Stimulated activated CD4-positive, alpha-beta T cell treated with anti-CD3 and anti-CD28 coated beads, TNF-alpha, amount 100 ng/mL, for 1 hour (primary cell): ENCODE results near the gene GRIK2.

Source experiments
- DNase-seq, 3 donors: peaks; one replicate each; pipeline ENCODE4 v3.0.0-alpha.2; 2020; ENCODE audit warnings: low read depth in 3 of 3, low spot score in 1 of 3

The GRIK2 gene

DNA sequence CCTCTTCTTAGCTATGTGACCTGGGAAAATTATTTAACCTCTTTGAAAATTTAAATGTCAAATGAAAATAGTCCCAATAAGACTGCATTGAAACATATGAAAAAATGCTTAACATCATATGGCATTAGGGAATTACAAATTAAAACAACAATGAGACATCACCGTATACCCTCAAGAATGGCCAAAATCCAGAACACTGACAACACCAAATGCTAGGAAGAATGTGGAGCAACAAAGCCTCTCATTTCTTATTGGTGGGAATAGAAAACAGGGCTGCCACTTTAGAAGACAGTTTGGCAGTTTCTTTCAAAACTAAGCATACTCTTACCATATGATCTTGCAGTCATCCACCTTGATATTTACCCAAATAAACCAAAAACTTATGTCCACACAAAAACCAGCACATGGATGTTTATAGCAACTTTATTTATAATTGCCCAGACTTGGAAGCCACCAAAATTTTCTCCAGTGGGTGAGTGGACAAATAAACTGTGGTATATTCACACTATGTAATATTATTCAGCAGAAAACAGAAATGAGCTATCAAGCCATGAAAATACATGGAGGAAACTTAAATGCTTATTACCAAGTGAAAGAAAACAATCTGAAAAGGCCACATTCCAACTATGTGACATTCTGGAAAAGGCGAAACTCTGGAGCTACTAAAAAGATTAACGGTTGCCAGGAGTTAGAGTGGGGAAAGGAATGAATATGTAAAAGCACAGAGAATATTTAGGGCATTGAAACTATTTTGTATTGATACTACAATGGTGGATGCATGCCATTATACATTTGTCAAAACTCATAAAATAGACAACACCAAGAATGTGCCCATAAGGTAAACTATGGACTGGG is 459.9 kb downstream of the GRIK2 start:
- no peak for DNase-seq

DNA sequence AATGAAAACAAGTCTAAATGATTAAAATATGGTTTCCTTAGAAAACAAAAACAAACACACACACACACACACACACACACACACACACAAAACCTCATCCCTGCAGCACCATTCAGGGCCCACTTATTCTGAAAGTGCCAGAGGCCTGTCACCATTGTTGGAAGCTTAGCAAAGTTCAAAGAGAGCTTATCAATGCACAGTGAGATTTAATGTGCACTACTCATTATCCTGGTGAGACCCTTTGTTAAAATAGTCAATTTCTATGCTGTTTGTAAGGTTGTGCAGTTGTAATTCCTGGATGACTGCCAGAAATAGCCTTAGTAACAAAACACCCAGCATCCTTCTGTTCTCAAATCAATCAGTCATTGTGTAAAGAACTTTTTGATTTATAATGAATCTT is 482.9 kb downstream of the GRIK2 start:
- DNase-seq, result no peak

- DNase-seq, result no peak
Observed at GRCh38 chr6:101878554-101879276, 485.2 kb downstream of the GRIK2 start.

DNA sequence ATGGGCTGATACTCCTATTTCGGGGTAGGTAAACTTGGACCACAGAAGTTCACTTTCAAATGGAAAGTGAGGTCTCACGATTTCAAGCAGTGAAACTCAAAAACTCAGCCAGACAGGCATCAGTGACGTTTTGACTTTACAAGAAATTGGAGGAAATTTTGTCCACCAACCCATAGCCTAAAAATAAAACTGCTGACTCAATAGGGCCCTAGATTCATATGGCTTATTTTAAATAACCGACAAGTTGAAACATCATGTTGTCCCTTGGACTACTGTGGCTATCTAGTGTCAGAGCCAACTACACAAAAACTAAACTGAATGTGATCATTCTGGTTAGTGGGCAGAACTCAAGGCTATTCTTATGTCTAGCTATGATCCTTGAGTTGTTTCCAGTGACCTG is 486.3 kb downstream of the GRIK2 start:
- DNase-seq, result no peak

DNA sequence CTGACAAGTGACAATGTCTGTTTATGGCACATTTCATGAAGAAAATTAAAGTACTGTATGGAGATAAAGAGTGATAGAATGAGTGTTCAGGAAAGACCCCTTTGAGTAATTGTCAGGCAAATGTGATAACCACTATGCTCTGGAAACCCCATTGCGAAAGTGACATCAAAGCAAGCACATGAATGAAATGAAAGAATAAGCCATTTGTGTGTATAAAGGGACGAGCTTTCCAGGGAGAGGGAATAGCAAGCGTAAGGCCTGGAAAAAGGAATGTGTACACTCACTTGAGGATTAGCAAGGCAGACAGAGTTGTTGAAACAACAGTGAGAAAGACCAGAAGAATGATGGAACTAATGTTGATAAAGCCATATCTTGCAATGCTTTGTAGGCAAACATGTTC is 490.0 kb downstream of the GRIK2 start:
- DNase-seq, result no peak

DNA sequence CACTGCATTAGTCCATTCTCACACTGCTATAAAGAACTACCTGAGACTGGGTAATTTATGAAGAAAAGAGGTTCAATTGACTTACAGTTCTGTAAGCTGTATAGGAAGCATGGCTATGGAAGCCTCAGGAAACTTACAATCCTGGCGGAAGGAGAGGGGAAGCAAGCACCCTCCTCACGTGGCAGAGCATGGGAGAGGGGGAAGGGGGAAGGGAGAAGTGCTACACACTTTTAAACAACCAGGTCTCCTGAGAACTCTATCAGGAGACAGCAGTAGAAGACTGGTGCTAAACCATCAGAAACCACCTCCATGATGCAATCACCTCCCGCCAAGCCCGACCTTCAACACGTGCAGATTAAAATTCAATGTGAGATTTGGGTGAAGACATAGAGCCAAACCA is 494.0 kb downstream of the GRIK2 start:
- no peak for DNase-seq

DNA sequence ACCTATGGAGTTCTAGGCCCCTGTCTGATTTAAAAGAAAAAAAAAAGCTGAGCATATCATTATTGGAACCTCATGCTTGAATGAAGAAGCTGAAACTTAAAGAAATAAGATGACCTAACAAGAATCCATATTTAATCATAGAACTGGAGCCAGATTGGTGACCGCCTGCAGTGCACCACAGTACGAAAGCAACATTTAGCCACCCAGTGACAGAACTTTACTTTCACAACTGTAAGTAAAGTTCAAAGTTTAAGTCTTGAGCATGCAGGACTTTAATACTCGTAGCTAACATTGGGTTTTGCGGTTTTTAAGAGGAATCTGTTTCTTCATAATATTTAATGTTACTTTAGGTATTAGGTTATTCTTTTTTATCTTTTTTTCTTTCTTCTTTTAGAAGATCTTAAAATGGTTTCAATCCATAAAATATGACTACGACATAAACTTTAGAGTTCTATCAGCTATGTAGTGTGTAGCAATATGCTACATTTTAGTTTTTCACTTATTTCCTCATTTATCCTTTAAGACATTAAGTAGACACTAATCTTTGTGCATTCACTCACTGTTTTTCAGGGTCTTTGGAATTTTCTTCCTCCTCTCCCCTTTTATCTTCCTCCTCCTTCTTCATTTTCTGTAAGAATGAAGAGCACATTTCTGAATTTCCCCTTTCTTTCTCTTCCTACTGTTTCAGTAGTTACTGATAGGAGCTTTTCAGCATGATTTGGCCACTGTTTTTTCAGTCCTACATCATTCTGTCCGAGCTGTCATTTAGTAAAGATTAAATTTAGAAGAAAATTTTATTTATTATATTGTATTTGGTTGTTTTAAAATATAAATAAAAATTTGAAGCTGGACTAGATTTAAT is 514.1 kb downstream of the GRIK2 start:
- DNase-seq, result no peak

DNA sequence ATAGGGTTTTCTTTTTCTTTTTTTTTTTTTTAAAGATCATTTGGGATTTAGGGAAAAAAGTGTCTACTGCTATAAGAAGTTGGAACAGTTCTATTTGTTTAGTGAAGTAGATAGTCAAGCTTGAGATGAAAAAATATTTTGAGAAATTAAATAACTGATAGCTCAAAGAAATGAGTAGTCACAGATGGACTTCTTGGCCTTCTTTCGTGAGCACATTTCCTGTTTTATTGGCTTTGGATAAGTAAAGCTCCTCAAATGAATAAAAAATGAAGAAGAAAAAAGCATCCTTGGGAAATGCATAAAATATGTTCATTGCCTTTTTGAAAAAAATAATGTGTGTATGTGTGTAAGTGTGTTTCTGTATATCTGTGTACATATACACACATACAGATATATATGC is 515.9 kb downstream of the GRIK2 start:
- DNase-seq, result no peak

- DNase-seq, result no peak
Observed at GRCh38 chr6:101912311-101912710, 518.8 kb downstream of the GRIK2 start.

- no peak for DNase-seq
Observed at GRCh38 chr6:101918471-101918870, 525.0 kb downstream of the GRIK2 start.

GRCh38 chr6:101921829-101922450 is 528.4 kb downstream of the GRIK2 start:
- DNase-seq, result no peak

GRCh38 chr6:101926149-101926925 is 532.8 kb downstream of the GRIK2 start:
- no peak for DNase-seq

- no peak for DNase-seq
Observed at GRCh38 chr6:101931766-101932165, 538.3 kb downstream of the GRIK2 start.

- DNase-seq, result no peak
Observed at GRCh38 chr6:101932704-101933103, 539.2 kb downstream of the GRIK2 start.

DNA sequence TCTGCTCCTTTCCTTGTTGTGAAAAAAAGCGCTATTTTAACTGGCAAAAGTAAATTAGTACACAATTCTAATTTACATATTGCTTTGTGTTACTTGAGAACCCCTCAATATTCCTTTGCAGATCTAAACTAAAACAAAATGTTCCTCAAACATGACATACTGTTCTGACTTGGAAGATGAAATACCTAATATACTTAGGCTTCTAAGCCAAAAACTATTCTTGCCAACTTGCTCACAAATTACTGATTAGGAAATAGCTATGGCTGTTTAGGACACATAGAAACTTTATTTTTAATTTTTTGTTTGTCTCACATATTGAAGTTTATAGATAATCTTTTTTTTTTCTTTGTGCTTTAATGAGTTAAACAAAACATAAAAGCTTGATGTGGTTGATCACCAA is 542.2 kb downstream of the GRIK2 start:
- no peak for DNase-seq

DNA sequence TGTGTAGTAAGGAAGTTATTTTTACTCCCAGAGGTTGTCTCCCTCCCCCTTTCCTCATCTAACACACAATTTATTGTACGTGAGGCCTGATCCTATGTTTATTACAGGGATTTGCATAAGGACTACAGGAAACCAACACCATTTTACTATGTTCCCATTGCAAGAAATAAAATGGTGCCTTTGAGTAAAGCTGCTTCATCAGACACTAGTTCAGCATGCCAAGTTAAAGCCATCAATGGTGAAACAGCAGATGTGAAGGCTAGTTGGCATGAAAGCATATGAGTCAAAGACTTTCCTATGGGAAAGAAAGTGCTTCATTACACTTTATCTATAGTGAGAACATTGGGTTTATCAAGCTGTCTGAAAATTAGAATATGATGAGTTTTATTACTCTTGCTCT is 543.0 kb downstream of the GRIK2 start:
- no peak for DNase-seq

DNA sequence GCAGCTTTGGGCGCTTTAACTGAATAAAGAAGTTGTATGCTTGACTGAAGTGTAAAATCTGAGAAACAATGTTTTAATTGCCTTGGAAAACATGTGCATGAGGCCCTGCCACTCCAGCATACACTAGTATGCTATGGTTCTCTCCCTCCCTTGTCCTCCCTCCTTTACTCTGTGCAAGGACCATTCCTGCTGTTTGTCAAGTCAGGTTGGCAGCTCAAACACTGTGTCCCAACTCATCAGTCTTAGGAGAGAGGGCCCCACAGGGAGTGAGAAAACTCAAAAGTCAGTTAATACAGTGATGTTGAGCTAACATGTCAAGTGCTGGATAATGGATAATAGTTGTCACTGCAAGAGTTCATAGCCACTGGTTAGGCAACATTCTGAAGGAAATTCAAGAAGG is 543.6 kb downstream of the GRIK2 start:
- DNase-seq, result no peak

GRCh38 chr6:101940391-101940790 is 546.9 kb downstream of the GRIK2 start:
- no peak for DNase-seq

GRCh38 chr6:101956961-101957360 is 563.5 kb downstream of the GRIK2 start:
- no peak for DNase-seq

DNA sequence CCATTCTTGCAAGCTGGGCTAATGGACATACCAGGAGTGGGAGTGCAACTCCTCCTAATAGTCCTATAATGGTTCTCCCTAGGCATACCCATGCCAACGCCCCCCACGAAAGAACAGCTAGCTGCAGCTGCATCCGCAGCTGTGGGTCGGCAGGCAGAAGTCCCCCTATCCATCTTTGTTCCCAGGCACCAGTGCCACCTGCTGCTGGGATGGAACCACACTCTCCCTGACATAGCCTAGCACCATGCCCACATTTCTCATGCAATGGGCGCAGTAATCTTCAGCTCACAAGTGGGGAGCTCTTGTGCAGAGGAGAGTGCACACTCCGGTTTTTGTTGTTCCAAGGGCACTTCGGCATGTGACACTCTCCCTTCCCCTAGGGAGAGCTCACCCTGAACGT is 567.8 kb downstream of the GRIK2 start:
- DNase-seq, result no peak
